Measurements from ENCODE around the gene BRMS1. TPM values are rescaled to one million over a fixed set of nuclear protein-coding genes. Genes with fewer than 3 reads are reported as not detected.
A peak's percentile ranks its signal among the peaks of the same experiment; 100 is the strongest.

Gene BRMS1
- total RNA-seq, 1 donor from 2014 or later, result 16.4 TPM

GRCh38 chr11:66324664-66325063, 20.2 kb downstream of the BRMS1 start:
- H3K27me3 ChIP-seq, result peaks cover 3% of the 10 kb centered on the region
- H3K79me2 ChIP-seq (ENCODE audit: low read depth), result no peaks in the 10 kb centered on the region
- H3K9me3 Mint-ChIP-seq, result peaks cover 7% of the 10 kb centered on the region
- peaks cover 24% of the 10 kb centered on the region for H3K27me3 Mint-ChIP-seq (ENCODE audit: insufficient read depth, low read depth)
- no peak overlapping the region for H3K9ac ChIP-seq
- H4K20me1 ChIP-seq (ENCODE audit: low read depth), result no peaks in the 10 kb centered on the region
- no peaks in the 10 kb centered on the region for H3K36me3 Mint-ChIP-seq
- TF ChIP-seq CTCF (IDR thresholded peaks at IDR 0.05) (no peak), EZH2phosphoT487 (IDR thresholded peaks at IDR 0.05) (no peak)
- peak overlapping the region; percentile 47 for H3K4me2 ChIP-seq
- H3K4me3 Mint-ChIP-seq, result no peak overlapping the region
- no peaks in the 10 kb centered on the region for H3K9me3 ChIP-seq (ENCODE audit: low read depth)
- H3K4me3 ChIP-seq, result no peak overlapping the region
- no peak for DNase-seq (ENCODE audit: low spot score)
- H3K4me1 ChIP-seq, result peaks cover 11% of the 10 kb centered on the region
- peak overlapping the region; percentile 70 for H2AFZ ChIP-seq (replicated peaks)
- H3F3A ChIP-seq (ENCODE audit: low read depth), result no peaks in the 10 kb centered on the region
- H3K27ac ChIP-seq, result no peak overlapping the region
- peaks cover 54% of the 10 kb centered on the region for H3K4me1 Mint-ChIP-seq
- H3K27ac Mint-ChIP-seq, result peak overlapping the region; percentile 96
- H3K36me3 ChIP-seq, result no peaks in the 10 kb centered on the region

- DNase-seq (ENCODE audit: low spot score), result no peak
- peaks cover 11% of the 10 kb centered on the region for H3K9me3 Mint-ChIP-seq
- Histone ChIP-seq H3K27me3 (peaks cover 3% of the 10 kb centered on the region), H3F3A (ENCODE audit: low read depth) (no peaks in the 10 kb centered on the region), H3K4me1 (peaks cover 10% of the 10 kb centered on the region), H3K9me3 (ENCODE audit: low read depth) (no peaks in the 10 kb centered on the region), H3K36me3 (no peaks in the 10 kb centered on the region), H3K27ac (no peak overlapping the region), H4K20me1 (ENCODE audit: low read depth) (no peaks in the 10 kb centered on the region), H3K4me3 (no peak overlapping the region), H3K4me2 (no peak overlapping the region), H3K79me2 (ENCODE audit: low read depth) (no peaks in the 10 kb centered on the region), H2AFZ (replicated peaks) (no peak overlapping the region), H3K9ac (no peak overlapping the region)
- peaks cover 59% of the 10 kb centered on the region for H3K4me1 Mint-ChIP-seq
- H3K27me3 Mint-ChIP-seq (ENCODE audit: insufficient read depth, low read depth), result peaks cover 27% of the 10 kb centered on the region
- no peak overlapping the region for H3K27ac Mint-ChIP-seq
- no peaks in the 10 kb centered on the region for H3K36me3 Mint-ChIP-seq
- no peak overlapping the region for H3K4me3 Mint-ChIP-seq
- no peak for TF ChIP-seq EZH2 (IDR thresholded peaks at IDR 0.05)
- TF ChIP-seq CTCF (IDR thresholded peaks at IDR 0.05), result no peak
- no peak for TF ChIP-seq EZH2phosphoT487 (IDR thresholded peaks at IDR 0.05)
These were observed 21.2 kb downstream of the BRMS1 start for GRCh38 chr11:66323684-66324083.

- Mint-ChIP-seq H3K4me1 (peaks cover 59% of the 10 kb centered on the region), H3K4me3 (peak overlapping the region; percentile 26), H3K27me3 (ENCODE audit: insufficient read depth, low read depth) (peaks cover 27% of the 10 kb centered on the region), H3K27ac (peak overlapping the region; percentile 46), H3K36me3 (no peaks in the 10 kb centered on the region), H3K9me3 (peaks cover 12% of the 10 kb centered on the region)
- Histone ChIP-seq H3K4me1 (peaks cover 13% of the 10 kb centered on the region), H3K27ac (no peak overlapping the region), H3K79me2 (ENCODE audit: low read depth) (no peaks in the 10 kb centered on the region), H3K27me3 (no peaks in the 10 kb centered on the region), H3K9ac (no peak overlapping the region), H2AFZ (replicated peaks) (no peak overlapping the region), H3K4me2 (no peak overlapping the region), H3K9me3 (ENCODE audit: low read depth) (no peaks in the 10 kb centered on the region), H4K20me1 (ENCODE audit: low read depth) (no peaks in the 10 kb centered on the region), H3K36me3 (no peaks in the 10 kb centered on the region), H3F3A (ENCODE audit: low read depth) (no peaks in the 10 kb centered on the region), H3K4me3 (no peak overlapping the region)
- no peak for TF ChIP-seq EZH2phosphoT487 (IDR thresholded peaks at IDR 0.05)
- no peak for TF ChIP-seq EZH2 (IDR thresholded peaks at IDR 0.05)
- no peak for TF ChIP-seq CTCF (IDR thresholded peaks at IDR 0.05)
- DNase-seq (ENCODE audit: low spot score), result no peak
These were observed 22.0 kb downstream of the BRMS1 start for GRCh38 chr11:66322732-66323427.
